Fibroblast of the conjunctiva (primary cell): ENCODE data around the gene FOXD2.

ENCODE experiments used
- DNase-seq: peaks from one replicate; pipeline ENCODE4 v3.0.0-alpha.2; 2010; ENCODE audit warnings: low read depth

The FOXD2 gene

DNA sequence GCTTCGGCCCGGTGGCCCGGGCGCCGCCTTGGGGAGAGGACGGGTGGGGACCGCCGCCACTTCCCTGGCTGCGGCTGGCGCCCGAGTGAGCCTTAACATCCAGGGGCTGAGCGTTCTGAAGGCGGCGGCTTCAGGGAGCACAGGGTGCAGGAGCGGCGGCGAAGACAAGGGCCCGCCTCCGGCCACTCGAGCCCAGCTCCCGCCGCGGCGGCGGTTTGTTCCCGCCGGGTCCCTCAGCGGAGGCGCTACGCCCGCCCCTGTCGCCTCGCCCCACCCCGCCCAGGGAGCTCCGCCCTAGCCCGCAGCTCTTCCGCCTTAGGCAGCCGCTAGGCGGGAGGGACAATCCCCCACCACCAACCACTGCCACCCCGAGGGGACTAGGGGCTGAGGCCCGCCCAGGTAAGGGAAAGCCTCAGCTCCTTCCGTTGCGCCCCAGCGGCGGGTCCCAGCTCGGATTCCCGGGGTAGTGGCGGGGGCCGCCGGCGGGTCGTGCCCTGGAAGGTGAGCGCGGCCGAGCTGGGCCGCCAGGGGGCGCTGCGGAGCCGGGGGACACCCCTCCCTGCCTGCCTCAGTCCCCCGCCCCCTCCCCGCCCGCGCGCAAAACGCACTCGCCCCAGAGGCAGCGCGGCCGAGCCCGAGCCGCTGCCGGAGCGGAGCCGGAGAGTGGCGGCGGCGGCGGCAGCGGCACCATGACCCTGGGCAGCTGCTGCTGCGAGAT is at the start of gene FOXD2:
TSS of gene FOXD2 (plus strand) at position 598 of the 718 bp plus-strand sequence. CDS start at position 690, 92 bp downstream.
- peak; percentile 31 for DNase-seq

DNA sequence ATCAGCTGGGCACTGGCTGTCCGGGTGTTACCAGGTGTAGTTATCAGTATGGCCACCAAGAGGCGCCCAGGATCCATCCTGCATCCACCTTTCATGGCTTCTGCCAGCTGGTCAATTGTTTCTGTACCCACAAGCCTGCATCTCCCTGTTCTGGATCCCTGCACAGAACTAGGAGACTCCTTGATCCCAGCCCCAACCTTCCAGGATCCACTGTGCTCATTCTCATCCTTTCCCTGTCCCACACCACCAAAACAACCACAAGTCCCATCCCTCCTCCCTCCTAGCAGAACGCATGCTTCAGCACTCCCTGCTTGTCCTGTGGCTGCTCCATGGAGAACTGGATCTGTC is 49.0 kb upstream of the FOXD2 start:
- peak; percentile 57 for DNase-seq

DNA sequence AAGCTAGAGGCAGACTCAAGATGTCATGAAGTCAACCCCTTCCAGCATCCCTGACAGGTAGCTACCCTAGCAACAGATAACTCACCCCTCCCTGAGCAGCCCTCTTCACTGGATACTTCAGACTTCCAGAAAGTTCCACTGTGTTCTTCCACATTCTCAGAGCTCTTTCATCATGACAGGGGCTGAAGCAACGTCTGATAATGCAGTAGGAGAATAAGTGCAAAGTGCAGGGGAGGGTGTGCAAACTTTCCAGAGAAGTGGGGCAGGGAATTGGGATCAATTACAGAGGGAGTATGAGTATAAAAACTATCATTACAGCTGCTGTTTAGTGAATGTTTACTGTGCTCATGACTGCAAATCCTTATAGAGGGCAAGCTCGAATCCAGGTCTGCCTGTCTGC is 48.1 kb upstream of the FOXD2 start:
- DNase-seq: no peak

DNA sequence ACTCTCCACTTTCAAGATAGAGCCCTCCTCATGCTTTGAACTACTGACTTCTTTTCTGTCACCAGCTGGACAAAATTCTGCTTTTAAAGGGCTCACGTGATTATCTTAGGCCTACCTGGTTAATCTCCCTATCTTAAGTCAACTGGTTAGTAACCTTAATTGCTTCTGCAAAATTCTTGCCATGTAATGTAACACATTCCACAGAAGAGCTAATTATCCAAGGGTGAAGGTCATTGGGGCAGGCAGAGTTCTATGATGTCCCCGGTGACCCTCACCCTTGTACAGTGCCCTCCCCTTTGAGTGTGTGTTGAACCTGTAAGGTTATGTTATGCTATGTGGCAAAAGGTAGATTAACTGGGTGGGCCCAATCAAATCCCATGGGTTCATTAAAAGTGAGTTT is 47.0 kb upstream of the FOXD2 start:
- no peak for DNase-seq

DNA sequence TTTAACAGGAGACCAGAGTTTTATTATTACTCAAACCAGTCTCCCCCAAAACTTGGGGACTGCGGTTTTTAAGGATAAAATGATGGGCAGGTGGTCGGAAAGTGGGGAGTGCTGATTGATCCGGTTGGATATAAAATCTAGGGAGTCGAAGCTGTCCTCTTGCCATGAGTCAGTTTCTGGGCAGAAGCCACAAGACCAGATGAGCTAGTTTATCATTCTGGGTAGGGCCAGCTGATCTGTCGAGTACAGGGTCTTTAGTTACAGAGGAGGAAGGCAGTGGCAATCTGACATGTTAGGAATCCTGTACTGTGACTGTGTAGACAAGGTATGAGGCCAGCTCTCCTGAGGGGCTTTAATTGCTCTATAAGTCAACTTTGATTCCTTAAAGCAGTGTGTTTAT is 44.7 kb upstream of the FOXD2 start:
- no peak for DNase-seq

DNA sequence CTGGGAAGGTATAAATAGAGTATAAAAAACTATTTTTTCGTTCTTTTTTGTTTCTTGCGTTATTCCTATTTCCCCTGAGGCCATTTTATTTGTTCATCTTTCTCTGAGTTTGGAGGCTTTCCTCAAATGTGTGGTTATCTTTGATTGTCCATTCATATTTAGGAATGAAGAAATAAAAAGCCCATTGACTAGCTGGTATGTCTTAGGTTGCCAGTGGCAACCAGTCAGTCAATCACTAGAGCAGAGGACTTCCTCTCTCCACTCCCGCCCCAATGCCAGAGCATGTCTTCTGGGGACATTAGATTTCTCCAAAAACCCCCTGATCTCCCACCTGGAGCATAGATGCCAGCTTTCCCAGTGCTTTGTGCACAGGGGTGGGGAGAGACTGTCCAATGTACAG is 42.4 kb upstream of the FOXD2 start:
- DNase-seq: no peak

DNA sequence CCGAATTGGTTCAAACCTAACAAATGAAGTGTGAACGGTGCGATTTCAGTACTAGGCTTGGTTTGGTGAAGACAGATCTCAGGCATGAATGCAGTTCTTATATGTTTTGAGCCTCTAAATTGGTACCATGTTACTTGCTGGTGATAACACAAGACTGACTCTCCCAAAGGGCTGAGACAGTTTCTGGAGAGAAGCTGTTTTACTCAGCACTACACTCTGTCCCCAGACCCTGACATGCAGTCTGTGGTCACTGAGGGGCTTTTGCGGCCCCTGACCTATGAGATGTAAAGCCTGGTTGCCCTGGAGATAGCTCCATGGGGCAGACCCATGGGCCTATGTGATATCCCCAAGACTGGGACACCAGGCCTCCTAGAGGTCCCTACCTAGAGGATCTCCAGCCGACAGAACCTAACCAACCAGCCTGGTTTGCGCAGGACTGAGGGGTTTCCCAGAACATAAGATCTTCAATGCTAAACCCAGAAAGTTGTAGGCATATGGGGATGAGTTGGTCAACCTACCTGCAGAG is 41.1 kb upstream of the FOXD2 start:
- DNase-seq: no peak

DNA sequence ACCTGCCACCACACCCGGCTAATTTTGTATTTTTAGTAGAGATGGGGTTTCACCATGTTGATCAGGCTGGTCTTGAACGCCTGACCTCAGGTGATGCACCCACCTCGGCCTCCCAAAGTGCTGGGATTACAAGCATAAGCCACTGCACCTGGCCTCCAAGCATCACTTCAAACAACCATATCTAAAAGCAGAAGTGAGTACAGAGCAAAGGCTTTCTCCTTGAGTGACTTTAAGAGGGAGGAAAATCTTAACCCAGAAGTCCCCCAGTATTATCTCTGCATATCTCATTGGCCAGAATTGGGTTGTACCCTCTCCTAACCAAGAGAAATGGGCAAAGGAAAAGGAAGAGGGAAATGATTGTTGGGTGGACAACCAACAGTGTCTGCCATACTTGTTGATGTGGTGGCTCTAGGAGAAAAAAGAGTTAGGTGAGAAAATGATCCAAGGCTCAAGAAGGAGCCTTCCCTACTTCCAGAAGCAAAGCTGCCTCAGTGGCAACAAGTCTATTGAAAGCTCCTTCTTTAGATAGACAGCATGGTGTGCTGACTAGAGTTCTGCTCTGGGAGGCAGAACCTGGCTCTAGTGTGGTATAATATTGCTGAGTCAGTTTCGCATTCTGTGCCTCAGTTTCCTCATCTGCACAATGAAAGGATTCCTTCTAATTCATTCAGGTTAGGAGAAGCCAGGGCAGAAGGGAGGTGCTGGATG is 38.6 kb upstream of the FOXD2 start:
- DNase-seq: no peak

DNA sequence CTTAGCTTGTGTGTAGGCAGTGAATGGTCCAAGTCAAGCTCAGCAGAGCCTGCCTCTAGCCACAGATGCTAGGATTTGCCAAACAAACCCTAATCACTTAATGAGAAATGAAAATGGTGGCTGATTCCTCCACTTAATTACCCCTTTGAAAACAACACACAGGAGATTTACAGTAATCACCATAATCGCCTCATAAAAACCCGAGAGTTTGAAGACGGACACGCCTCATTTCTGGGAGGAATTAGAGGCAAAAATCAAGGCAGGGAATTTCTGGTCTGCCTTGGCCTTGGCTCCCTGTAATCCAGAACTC is 38.0 kb upstream of the FOXD2 start:
- DNase-seq: no peak

DNA sequence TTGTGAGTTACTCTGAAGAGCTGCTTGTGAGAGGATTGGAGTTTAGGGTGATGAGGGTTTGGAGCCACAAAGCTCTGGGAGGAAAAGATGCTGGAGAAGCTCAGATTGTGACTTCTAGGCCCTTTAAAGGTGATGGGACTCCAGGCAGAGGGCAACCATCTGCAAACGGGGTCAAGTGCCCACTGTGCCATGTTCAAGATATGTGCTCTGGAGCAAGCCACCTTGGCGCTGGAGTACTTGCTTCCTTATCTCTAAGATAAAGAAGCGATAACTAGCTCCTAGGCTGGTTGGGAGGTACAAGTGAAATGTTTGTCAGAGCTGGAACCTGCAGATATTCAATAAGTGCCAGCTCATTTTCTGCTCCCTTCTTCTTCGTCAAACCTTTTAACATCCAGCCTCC is 36.1 kb upstream of the FOXD2 start:
- DNase-seq: no peak

DNA sequence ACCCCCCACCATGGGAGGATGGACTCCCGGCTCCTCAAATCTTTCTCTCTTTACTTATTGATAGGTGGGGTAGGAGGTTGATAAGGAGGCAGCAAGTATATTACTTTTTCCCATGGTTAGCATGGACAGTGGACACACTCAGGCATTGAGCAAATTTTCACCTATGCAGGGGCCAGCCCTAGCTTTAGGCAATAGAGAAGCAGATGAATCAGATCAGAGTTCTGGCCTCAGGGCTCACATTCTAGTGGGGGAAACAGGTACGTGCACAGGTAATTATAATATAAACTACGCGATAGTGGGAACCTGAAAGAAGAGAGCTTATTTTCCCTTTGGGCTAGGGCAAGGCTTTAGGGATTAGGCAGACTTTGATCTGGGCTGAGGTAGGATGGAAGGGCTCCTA is 35.3 kb upstream of the FOXD2 start:
- no peak for DNase-seq

DNA sequence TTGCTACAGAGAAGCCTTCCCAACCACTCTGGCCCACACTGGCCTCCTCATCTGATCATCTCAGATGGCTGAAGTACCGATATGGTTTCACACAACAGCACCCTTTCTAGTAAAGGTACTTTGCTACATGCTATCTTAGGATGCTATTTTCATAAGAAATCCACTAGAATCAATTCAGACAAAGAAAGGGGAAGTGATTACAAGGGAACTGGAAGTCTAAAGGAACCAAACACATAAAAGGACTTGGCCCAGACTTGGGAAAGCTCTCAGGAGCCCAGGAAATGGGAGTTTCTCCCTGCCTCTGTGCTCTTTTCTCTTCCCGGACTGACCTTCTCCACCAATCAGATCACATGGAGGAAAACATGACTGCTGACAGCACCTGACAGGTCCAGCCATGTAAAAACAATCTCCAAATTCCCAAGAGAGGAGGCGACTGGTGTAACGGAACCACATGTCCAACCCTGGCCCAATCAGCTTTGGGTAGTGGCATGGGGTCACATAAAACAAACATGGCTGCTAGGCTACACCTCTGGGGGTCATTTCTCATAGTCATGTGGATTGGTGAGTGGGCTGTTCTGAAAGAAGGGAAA is 34.4 kb upstream of the FOXD2 start:
- no peak for DNase-seq

DNA sequence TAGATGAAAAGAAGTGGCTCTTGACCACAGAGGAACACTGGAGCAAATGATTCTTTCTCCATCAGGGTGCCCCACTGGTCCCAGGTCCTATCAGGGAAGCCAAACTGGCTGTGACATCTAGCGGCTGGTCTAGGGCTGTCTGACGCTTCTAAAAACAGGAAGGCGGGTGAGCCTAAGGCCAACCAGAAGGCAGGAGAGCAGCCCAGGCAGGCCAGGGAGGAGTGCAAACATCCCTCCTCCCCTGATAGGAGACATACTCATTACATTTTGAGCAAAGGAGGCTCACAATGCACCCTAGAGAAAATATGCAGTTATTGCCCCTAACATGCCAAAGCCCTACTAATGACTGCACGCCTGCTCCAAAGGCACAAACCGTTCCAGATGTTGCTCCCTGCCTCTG is 32.1 kb upstream of the FOXD2 start:
- no peak for DNase-seq

DNA sequence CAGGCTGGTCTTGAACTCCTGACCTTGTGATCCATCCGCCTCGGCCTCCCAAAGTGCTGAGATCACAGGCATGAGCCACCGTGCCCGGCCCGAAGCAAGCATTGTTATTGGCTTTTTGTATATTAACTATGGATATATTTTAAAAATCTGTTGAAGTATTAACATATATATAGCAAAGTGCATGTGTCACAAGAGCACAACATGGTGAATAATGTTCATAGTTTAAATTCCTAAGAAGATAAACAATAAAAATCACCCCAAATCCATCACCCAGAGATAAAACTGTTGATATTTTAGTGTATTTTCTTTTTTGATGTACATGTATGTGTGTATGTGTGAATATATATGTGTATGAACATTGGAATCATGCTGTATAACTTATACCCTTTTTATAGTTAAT is 30.9 kb upstream of the FOXD2 start:
- no peak for DNase-seq

DNA sequence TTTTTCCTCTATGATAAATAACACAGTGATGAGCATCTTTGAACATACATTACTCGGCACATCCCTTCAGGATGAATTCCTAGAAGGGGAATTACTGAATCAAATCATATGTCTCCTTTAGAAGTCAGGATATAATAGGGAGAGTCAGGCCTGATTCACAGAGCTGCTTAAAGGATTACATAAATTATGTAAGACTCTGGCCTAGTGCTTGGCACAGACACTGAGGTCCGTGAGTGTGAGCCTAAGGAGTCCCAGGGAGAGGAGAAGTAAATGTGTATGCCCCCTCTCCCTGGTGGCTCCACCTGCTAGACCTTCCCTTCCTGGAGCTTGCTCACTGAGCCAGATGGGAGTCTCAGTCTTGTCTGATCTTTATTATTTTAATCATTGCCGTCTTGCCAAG is 30.4 kb upstream of the FOXD2 start:
- no peak for DNase-seq

DNA sequence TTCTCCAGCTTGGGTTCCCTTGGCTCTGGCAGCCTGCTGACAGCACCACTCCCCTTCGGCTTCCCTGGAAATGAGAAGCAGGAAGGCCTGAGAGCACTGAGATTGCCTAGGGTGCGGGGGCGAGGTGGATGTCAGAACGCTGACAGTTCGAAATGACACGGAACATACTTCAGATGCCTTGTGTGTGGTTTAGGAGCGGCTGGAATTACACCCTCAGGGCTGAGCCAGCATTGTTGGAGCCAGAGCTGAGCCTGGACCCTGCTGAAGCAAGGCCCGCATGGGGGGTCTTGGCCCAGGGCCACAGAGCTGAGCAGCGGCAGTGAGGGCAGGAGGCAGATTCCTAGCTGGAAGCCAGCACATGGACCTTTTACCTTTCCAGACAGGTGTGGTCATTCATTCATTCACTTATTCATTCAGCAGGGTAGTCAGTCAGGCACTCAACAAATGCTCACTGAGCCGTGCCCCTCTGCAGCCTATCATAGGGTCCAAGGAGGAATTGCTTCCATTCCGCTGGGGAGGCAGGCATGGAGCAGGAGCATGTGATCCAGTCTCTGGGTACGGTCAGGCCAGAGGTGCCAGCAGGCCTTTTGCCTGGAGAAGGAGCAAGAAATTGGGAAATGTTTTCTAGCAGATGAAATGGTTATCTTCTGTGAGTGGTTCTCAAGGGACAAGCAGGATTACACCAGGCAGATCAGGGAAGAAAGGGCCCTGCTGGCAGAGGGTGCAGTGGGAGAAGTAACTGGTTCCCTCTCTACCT is 28.4 kb upstream of the FOXD2 start:
- peak; percentile 22 for DNase-seq

DNA sequence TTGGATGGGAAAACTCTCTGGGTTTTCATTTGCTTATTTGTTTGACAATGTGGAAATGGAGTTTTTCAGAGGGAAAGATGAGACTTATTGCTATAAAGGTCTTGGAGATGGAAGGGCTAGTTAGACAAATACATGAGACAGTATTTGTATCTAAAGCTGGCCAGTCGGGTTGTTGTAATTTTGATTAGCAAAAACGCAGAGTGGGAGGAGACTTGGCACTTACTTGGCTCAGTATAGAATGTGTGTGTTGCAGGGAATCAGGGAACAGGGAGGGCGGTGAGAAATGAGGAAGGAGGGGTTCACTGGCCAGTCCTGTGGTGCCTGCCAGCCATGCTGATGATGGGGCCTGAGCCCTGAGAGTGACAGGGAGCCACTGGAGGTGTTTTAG is 27.8 kb upstream of the FOXD2 start:
- no peak for DNase-seq

DNA sequence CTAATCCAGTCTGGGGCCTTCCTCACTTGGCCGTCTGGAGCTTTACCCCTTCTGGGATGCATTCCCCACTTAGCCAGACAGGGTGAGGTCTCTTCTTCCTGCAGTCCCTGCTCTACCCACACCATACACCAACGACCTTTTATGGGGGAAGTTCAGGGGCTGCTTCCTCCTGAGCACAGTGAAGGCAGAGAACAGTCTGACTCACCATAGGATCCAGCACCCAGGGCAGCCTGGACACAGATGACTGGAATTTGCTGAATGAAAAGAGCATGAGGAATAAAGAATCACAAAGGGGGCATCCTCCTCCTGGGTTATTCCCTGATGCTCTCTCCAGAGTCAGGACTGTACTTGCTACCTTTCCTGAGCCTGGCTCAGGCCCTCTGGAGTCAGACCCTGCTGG is 26.4 kb upstream of the FOXD2 start:
- no peak for DNase-seq

DNA sequence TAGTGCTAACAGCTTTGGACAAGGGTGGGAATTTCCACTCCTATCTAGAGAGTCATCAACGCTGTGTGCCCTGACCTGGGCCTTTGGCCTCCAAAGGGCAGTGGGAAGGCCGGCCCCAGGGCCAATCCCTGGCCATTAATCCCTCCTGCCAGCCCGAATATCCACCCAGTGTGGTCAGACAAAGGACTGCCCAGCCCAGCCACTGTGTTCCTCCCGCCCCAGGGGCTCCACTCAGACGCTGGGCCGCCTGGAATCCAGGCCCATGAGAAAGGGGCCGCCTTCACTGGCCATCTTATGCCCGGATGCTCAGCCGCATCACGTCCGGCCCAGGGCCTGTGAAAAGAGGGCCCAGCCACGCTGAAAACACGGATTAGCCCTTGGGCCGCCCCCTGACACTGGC is 25.4 kb upstream of the FOXD2 start:
- DNase-seq: no peak

DNA sequence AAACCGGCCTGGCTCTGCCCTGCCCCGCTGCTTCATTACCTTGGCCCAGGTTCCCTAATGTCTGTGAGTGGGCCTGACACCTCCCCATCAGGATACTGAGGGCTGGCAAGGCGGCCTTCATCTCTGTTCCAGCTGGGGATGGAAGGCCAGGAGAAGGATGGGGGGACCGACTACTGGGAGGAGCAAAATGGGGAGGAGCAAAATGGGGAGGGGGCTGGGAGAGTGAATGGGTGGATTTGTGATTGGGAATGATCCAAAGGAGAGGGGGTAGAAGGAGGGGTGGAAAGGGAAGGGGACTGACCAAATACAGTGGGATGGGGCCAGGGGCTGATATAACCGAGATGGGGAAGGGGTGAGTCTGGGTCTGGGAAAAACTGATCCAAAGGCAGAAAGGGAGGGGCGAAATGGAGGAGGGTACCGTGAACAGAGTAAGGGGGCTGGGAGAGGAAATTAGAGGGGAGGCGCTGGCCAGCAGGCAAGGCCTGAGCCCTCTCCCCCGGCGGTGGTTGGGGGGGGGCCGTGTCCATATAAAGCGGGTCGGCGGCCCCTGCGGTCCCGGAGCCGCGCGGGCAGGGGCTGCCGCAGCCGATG is 22.0 kb upstream of the FOXD2 start, which contains the start of gene FOXE3:
TSS of gene FOXE3 (plus strand) at position 558 of the 591 bp plus-strand sequence. CDS start at position 589, 31 bp downstream.
- DNase-seq: no peak

DNA sequence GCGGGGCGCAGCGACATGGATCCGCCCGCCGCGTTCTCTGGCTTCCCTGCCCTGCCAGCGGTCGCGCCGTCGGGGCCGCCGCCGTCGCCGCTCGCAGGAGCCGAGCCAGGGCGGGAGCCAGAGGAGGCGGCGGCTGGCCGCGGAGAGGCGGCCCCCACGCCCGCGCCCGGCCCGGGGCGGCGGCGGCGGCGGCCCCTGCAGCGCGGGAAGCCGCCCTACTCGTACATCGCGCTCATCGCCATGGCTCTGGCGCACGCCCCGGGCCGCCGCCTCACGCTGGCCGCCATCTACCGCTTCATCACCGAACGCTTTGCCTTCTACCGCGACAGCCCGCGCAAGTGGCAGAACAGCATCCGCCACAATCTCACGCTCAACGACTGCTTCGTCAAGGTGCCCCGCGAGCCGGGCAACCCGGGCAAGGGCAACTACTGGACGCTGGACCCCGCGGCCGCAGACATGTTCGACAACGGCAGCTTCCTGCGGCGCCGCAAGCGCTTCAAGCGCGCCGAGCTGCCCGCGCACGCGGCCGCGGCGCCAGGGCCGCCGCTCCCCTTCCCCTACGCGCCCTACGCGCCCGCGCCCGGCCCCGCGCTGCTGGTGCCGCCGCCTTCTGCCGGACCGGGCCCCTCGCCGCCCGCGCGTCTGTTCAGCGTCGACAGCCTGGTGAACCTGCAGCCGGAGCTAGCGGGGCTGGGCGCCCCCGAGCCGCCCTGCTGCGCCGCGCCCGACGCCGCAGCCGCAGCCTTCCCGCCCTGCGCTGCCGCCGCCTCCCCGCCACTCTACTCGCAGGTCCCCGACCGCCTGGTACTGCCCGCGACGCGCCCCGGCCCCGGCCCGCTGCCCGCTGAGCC is 21.3 kb upstream of the FOXD2 start:
- no peak for DNase-seq
